ENCODE data around the gene PLSCR5. TPM values are rescaled to one million over a fixed set of nuclear protein-coding genes. Genes with fewer than 3 reads are reported as not detected.

The PLSCR5 gene
- total RNA-seq, 1 donor from 2014 or later: not detected

DNA sequence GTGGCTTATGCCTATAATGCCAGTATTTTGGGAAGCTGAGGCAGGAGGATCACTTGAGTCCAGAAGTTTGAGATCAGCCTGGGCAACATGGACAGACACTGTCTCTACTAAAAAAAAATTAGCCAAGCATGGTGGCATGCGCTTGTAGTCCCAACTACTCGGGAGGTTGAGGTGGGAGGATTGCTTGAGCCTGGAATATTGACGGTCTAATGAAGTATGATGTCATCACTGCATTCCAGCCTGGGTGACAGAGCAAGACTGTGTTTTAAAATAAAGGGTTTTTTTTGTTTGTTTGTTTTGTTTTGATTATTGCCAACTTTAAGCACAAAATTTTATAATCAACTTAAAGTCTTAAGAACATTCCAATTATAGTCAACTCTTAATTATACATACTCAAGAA, 67.5 kb downstream of the PLSCR5 start:
- H3K4me1 Mint-ChIP-seq (ENCODE audit: low read depth, unreplicated experiment): peaks cover 31% of the 10 kb centered on the region
- H3K9me3 Mint-ChIP-seq (ENCODE audit: unreplicated experiment): no peaks in the 10 kb centered on the region
- no peak overlapping the region for H3K9ac ChIP-seq (ENCODE audit: low read length)
- no peak for FAIRE-seq
- peak overlapping the region; percentile 70 for H3K4me3 Mint-ChIP-seq (ENCODE audit: unreplicated experiment)
- no peak overlapping the region for H3K27ac ChIP-seq (ENCODE audit: low read depth, low read length)
- peaks cover 11% of the 10 kb centered on the region for H3K79me2 ChIP-seq (ENCODE audit: insufficient read depth, low read length)
- TF ChIP-seq EZH2 (IDR thresholded peaks at IDR 0.05; ENCODE audit: insufficient read depth, low read length): no peak
- TF ChIP-seq, protein P1, sequence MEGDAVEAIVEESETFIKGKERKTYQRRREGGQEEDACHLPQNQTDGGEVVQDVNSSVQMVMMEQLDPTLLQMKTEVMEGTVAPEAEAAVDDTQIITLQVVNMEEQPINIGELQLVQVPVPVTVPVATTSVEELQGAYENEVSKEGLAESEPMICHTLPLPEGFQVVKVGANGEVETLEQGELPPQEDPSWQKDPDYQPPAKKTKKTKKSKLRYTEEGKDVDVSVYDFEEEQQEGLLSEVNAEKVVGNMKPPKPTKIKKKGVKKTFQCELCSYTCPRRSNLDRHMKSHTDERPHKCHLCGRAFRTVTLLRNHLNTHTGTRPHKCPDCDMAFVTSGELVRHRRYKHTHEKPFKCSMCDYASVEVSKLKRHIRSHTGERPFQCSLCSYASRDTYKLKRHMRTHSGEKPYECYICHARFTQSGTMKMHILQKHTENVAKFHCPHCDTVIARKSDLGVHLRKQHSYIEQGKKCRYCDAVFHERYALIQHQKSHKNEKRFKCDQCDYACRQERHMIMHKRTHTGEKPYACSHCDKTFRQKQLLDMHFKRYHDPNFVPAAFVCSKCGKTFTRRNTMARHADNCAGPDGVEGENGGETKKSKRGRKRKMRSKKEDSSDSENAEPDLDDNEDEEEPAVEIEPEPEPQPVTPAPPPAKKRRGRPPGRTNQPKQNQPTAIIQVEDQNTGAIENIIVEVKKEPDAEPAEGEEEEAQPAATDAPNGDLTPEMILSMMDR (IDR thresholded peaks at IDR 0.05; ENCODE audit: insufficient read depth, low read depth, low read length): no peak
- H3K4me1 ChIP-seq (ENCODE audit: insufficient read depth, low read length): no peaks in the 10 kb centered on the region
- no peak for DNase-seq (ENCODE audit: low read depth)
- no peak overlapping the region for H2AFZ ChIP-seq (ENCODE audit: low read depth, low read length)
- H3K27me3 ChIP-seq (ENCODE audit: insufficient read depth, low read length): no peaks in the 10 kb centered on the region
- H3K27ac Mint-ChIP-seq (ENCODE audit: unreplicated experiment): peak overlapping the region; percentile 94
- H3K27me3 Mint-ChIP-seq (ENCODE audit: low read depth, unreplicated experiment): no peaks in the 10 kb centered on the region
- H4K20me1 ChIP-seq (ENCODE audit: insufficient read depth, low read length): peaks cover 3% of the 10 kb centered on the region
- H3K4me3 ChIP-seq (ENCODE audit: insufficient read depth, low read depth, low read length): no peak overlapping the region
- no peak overlapping the region for H3K4me2 ChIP-seq (ENCODE audit: low read length)
- H3K36me3 ChIP-seq (ENCODE audit: insufficient read depth, low read length): no peaks in the 10 kb centered on the region
- H3K9me3 ChIP-seq (ENCODE audit: insufficient read depth, low read depth, low read length): no peaks in the 10 kb centered on the region
- H3K36me3 Mint-ChIP-seq (ENCODE audit: low read depth, unreplicated experiment): peaks cover 13% of the 10 kb centered on the region

DNA sequence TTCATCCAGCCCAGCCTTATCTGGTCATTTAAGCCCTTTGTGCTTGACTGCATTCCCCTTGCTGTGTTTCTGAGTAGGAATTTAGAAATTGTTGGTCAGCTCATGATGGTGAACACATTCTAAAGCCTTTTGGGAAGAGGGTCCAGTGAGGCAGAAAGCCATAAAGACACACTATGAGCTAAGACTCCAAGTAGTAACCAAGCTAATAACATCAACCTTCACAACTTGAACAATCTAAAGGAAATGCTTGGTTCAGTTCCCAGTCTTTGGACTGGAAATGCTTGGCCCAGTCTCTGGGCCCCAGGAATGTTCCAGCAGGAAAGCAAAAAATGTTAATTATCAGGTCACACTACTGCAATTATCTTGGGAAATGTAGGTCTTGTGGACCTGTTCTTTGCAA, 68.5 kb downstream of the PLSCR5 start:
- FAIRE-seq: no peak
- H3K27ac ChIP-seq (ENCODE audit: low read depth, low read length): no peak overlapping the region
- H3K4me1 ChIP-seq (ENCODE audit: insufficient read depth, low read length): no peaks in the 10 kb centered on the region
- H3K9me3 ChIP-seq (ENCODE audit: insufficient read depth, low read depth, low read length): no peaks in the 10 kb centered on the region
- DNase-seq (ENCODE audit: low read depth): peak; percentile 80
- peaks cover 28% of the 10 kb centered on the region for H3K4me1 Mint-ChIP-seq (ENCODE audit: low read depth, unreplicated experiment)
- peaks cover 4% of the 10 kb centered on the region for H3K79me2 ChIP-seq (ENCODE audit: insufficient read depth, low read length)
- H2AFZ ChIP-seq (ENCODE audit: low read depth, low read length): no peak overlapping the region
- TF ChIP-seq, protein P1 (IDR thresholded peaks at IDR 0.05; ENCODE audit: insufficient read depth, low read depth, low read length): no peak
- TF ChIP-seq EZH2 (IDR thresholded peaks at IDR 0.05; ENCODE audit: insufficient read depth, low read length): no peak
- H3K27ac Mint-ChIP-seq (ENCODE audit: unreplicated experiment): peak overlapping the region; percentile 94
- peak overlapping the region; percentile 21 for H3K4me3 Mint-ChIP-seq (ENCODE audit: unreplicated experiment)
- H4K20me1 ChIP-seq (ENCODE audit: insufficient read depth, low read length): no peaks in the 10 kb centered on the region
- no peak overlapping the region for H3K9ac ChIP-seq (ENCODE audit: low read length)
- no peaks in the 10 kb centered on the region for H3K27me3 ChIP-seq (ENCODE audit: insufficient read depth, low read length)
- H3K27me3 Mint-ChIP-seq (ENCODE audit: low read depth, unreplicated experiment): no peaks in the 10 kb centered on the region
- no peak overlapping the region for H3K4me3 ChIP-seq (ENCODE audit: insufficient read depth, low read depth, low read length)
- H3K36me3 Mint-ChIP-seq (ENCODE audit: low read depth, unreplicated experiment): peaks cover 9% of the 10 kb centered on the region
- no peaks in the 10 kb centered on the region for H3K9me3 Mint-ChIP-seq (ENCODE audit: unreplicated experiment)
- no peaks in the 10 kb centered on the region for H3K36me3 ChIP-seq (ENCODE audit: insufficient read depth, low read length)
- no peak overlapping the region for H3K4me2 ChIP-seq (ENCODE audit: low read length)

Other genes starting within 250 kb of the PLSCR5 start
- gene PLSCR2, start 135.8 kb downstream of the PLSCR5 start, total RNA-seq: not detected in 2 replicates
- 178 and 217 TPM in 2 replicates for gene PLSCR1, start 60.7 kb downstream of the PLSCR5 start, total RNA-seq